Hematopoietic multipotent progenitor cell treated with erythropoietin and hydrocortisone succinate and interleukin-3 and kit ligand, for 17 days (in vitro differentiated cells): ENCODE data around the gene CLIC4.
"Not testable (repeated sequence)": the region's sequence is repeated elsewhere in the genome, so short reads cannot be mapped to it uniquely, and the experiment has no call there.

Experiments used
- DNase-seq: peaks from one replicate; pipeline ENCODE4 v3.0.0-alpha.2; 2015; ENCODE audit warnings: low spot score

The CLIC4 gene

GRCh38 chr1:24744911-24745710 lies at the start of gene CLIC4:
CLIC4 (plus strand) TSS chr1:24745447; CDS start chr1:24745554, 107 bp downstream.
- DNase-seq = peak; percentile 99

GRCh38 chr1:24696041-24696755 lies 49.0 kb upstream of the CLIC4 start:
- no peak for DNase-seq

DNA sequence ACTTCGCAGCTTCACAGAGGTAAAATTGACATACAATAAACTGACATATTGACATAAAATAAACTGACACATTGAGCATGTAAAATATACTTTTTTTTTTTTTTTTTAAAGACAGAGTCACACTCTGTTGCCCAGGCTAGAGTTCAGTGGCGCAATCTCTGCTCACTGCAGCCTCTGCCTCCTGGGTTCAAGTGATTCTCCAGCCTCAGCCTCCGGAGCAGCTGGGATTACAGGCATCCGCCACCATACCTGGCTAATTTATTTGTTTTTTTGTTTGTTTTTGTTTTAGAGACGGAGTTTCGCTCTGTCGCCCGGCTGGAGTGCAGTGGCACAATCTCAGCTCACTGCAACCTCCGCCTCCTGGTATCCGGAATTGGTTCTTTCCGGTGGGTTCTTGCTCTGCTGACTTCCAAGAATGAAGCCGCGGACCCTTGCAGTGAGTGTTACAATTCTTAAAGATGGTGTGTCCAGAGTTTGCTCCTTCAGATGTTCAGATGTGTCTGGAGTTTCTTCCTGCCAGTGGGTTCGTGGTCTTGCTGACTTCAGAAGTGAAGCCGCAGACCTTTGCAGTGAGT lies 48.4 kb upstream of the CLIC4 start:
- no peak for DNase-seq

GRCh38 chr1:24697453-24698001 lies 47.7 kb upstream of the CLIC4 start:
- DNase-seq = not testable (repeated sequence)

- DNase-seq = not testable (repeated sequence)
These were observed 46.9 kb upstream of the CLIC4 start for GRCh38 chr1:24698326-24698725.

DNA sequence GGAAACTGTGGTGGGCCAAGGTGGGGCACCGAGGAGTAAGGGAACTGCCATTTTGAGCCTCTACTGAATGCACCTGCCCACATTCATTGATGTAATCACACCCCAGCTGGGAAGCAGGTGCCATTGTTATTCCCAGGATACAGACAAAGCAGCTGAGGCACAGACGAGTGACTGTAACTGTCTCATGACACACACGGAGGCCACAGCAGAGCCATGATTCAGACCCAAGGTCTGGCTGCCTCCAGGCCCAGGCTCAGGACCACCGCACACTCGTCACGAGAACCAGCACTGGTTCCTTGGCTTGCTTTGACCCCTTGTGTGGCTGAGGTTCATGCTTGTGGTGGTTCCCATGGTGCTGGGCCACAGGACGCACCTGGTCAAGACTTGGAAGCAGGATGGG lies 45.6 kb upstream of the CLIC4 start:
- DNase-seq = no peak

- DNase-seq = no peak
These were observed 42.5 kb upstream of the CLIC4 start for GRCh38 chr1:24702511-24703293.

- no peak for DNase-seq
These were observed 40.6 kb upstream of the CLIC4 start for GRCh38 chr1:24704411-24705259.

DNA sequence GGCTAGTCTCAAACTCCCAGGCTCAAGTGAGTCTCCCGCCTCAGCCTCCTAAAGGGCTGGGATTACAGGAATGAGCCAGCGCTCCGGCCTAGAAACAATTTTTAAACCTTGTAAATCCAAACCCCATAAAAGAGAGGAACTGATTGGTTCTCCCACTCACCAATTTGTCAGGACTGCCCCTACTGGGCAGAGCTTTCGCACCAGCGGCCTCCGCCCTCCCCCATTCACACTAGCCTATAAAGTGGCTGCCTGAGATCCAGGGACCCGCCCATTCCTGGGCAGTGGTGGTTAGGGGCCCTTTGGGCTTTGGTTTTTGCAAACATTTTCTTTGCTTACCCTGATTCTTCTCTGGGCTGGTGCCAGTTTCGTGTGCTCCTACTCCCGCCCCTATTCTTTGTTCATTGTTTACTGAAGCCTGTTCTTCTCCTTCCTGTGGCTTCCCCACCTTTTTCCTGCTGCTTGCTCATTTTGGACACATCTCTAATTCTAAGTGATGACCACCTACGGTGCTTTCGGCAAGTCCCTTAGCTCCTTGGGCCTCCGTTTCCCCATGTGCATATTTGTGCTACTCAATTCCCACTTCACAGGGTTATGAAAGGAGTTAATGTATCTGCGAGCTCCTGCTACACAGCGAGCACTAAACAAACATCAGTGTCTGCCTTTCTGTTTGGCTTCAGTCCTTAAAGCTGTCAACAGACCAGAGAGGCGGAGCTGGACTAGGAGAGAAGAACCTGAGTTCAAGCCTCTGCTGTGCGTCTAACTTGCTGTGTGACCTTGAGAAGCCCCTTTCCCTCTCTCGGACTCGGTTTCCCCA lies 39.8 kb upstream of the CLIC4 start:
- DNase-seq = no peak

DNA sequence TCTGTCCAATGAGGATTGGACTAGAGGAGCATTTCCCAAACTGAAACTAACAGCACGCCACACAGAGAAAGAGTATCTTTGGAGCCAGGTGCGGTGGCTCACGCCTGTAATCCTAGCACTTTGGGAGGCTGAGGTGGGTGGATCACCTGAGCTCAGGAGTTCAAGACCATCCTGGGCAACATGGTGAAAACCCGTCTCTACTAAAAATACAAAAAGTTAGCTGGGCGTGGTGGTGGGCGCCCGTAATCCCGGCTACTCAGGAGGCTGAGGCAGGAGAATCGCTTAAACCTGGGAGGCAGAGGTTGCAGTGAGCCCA lies 39.2 kb upstream of the CLIC4 start:
- not testable (repeated sequence) for DNase-seq

- DNase-seq = no peak
These were observed 37.6 kb upstream of the CLIC4 start for GRCh38 chr1:24707687-24708086.

GRCh38 chr1:24708938-24709337 lies 36.3 kb upstream of the CLIC4 start:
- no peak for DNase-seq

- DNase-seq = no peak
These were observed 35.3 kb upstream of the CLIC4 start for GRCh38 chr1:24709791-24710441.

- no peak for DNase-seq
These were observed 33.9 kb upstream of the CLIC4 start for GRCh38 chr1:24711329-24711728.

GRCh38 chr1:24713176-24713575 lies 32.1 kb upstream of the CLIC4 start:
- DNase-seq = no peak

DNA sequence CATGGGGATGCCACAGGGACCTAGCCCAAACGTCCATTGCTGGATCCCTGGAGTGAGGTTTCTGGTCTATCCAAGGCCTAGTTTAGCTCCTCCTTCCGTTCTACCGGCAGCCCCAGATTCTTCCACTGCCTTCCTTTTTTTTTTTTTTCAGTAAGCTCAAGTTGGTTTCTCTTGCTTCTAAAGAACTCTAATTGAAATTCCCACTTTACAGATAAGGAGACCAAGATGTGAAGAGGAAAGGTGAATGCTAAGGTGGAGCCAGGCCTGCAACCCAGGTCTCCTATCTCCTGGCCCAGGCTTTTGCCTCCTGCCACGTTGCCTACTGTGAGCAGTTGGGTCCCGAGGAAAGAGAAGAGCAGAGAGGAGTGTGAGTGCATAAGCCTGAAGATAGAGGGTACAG lies 31.5 kb upstream of the CLIC4 start:
- DNase-seq = no peak

GRCh38 chr1:24714859-24715520 lies 30.3 kb upstream of the CLIC4 start:
- no peak for DNase-seq

DNA sequence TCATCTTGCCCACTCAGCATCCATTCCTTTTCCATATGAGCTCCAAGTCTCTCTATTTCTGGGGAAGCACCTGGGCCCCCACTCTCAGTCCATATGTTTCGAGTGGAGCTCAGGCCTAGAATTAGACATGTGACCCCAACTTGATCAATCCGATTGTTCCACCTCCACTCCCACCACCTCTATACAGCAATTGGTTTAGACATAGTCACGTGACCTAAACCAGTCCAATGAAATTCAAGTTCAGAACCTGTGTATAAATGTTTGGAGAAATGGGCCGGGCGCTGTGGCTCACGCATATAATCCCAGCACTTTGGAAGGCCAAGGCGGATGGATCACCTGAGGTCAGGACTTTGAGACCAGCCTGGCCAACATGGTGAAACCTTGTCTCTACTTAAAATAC lies 29.6 kb upstream of the CLIC4 start:
- no peak for DNase-seq
